ENCODE results near the gene FLNA.

Gene FLNA

GRCh38 chrX:154333837-154334271 is 40.6 kb downstream of the FLNA start:
- DNase-seq: no peak

GRCh38 chrX:154333116-154333515 is 41.3 kb downstream of the FLNA start:
- no peak for DNase-seq

- DNase-seq: no peak
Measured at GRCh38 chrX:154332561-154332960, 41.9 kb downstream of the FLNA start.

- no peak for DNase-seq
Measured at GRCh38 chrX:154329294-154329693, 45.1 kb downstream of the FLNA start.

GRCh38 chrX:154328646-154329045 is 45.8 kb downstream of the FLNA start:
- no peak for DNase-seq

- DNase-seq: peak; percentile 32
Measured at GRCh38 chrX:154327038-154327820, 47.2 kb downstream of the FLNA start.

GRCh38 chrX:154325541-154325940 is 48.9 kb downstream of the FLNA start:
- no peak for DNase-seq

GRCh38 chrX:154323537-154323936 is 50.9 kb downstream of the FLNA start:
- DNase-seq: no peak

- DNase-seq: no peak
Measured at GRCh38 chrX:154322890-154323289, 51.5 kb downstream of the FLNA start.

- no peak for DNase-seq
Measured at GRCh38 chrX:154321594-154321993, 52.8 kb downstream of the FLNA start.

GRCh38 chrX:154321152-154321551 is 53.3 kb downstream of the FLNA start:
- DNase-seq: no peak

GRCh38 chrX:154320406-154320805 is 54.0 kb downstream of the FLNA start:
- no peak for DNase-seq

GRCh38 chrX:154317391-154317995 is 56.9 kb downstream of the FLNA start:
- DNase-seq: no peak

- DNase-seq: no peak
Measured at GRCh38 chrX:154315416-154315815, 59.0 kb downstream of the FLNA start.

- DNase-seq: no peak
Measured at GRCh38 chrX:154313147-154313546, 61.3 kb downstream of the FLNA start.

GRCh38 chrX:154312116-154312515 is 62.3 kb downstream of the FLNA start:
- DNase-seq: no peak

- no peak for DNase-seq
Measured at GRCh38 chrX:154310616-154311536, 63.6 kb downstream of the FLNA start.

- no peak for DNase-seq
Measured at GRCh38 chrX:154309041-154309775, 65.2 kb downstream of the FLNA start.

GRCh38 chrX:154308108-154308946 is 66.1 kb downstream of the FLNA start:
- DNase-seq: peak; percentile 83

GRCh38 chrX:154307202-154307601 is 67.2 kb downstream of the FLNA start:
- no peak for DNase-seq

- no peak for DNase-seq
Measured at GRCh38 chrX:154305541-154306205, 68.8 kb downstream of the FLNA start.
